Motor neuron (in vitro differentiated cells): Measurements from ENCODE around the gene SNRNP48. TPM values are rescaled to one million over a fixed set of nuclear protein-coding genes. Genes with fewer than 3 reads are reported as not detected.

Experiments
- ATAC-seq, 8 experiments: fragments of 200-7000 bp; cut with Tn5 transposase; replicated peaks in 6 of 8; 2 replicates each; pipeline ENCODE4 v1.8.0; 2021; ENCODE audit warnings: mild to moderate bottlenecking in 8 of 8, moderate library complexity in 8 of 8
- H3K27ac ChIP-seq, 2 donors: fragments of 250-450 bp; sonication (Bioruptor Pico); 2 replicates each; pipeline ENCODE4 v1.9.0; 2021; ENCODE audit warnings: antibody characterized with exemption in 2 of 2, mild to moderate bottlenecking in 2 of 2, moderate library complexity in 1 of 2
- H3K4me1 ChIP-seq, 2 donors: fragments of 250-450 bp; sonication (Bioruptor Pico); replicated peaks in 1 of 2; 2 replicates each; pipeline ENCODE4 v1.6.1; 2021; ENCODE audit warnings: antibody characterized with exemption in 2 of 2, mild to moderate bottlenecking in 2 of 2, moderate library complexity in 1 of 2
- H3K4me3 ChIP-seq, 5 donors: fragments of 250-450 bp; sonication (Bioruptor Pico); 2 replicates each; pipeline ENCODE4 v1.9.0; 2021; ENCODE audit warnings: antibody characterized with exemption in 5 of 5, mild to moderate bottlenecking in 5 of 5, moderate library complexity in 4 of 5
- WGBS, 10 experiments: fragments of 450-650 bp; shearing (Covaris generic); methylation state at CpG; one replicate each; pipeline ENCODE4 v1.0.0; 2022; 5-methylcytosine and 5-hydroxymethylcytosine counted together
- in situ Hi-C, 9 experiments: fragments of 400-800 bp; cut with MboI; loops; one replicate each; pipeline ENCODE4 v1.15.0; 2021; ENCODE audit warnings: low sequenced_read_pairs in 9 of 9, low pct_unique_long_range_greater_than_20kb in 2 of 9; ENCODE audit not compliant: unreplicated experiment in 9 of 9
- total RNA-seq, 8 experiments: library from RNA; unstranded; fragments of 300-600 nt; gene quantifications; 2 replicates each; pipeline versions ENCODE4 v1.2.3 to v1.2.4, GENCODE V29; 2022

Gene SNRNP48
- total RNA-seq, 8 experiments from 2014 or later: 8.5 to 16.3 (median 9.5) TPM

DNA sequence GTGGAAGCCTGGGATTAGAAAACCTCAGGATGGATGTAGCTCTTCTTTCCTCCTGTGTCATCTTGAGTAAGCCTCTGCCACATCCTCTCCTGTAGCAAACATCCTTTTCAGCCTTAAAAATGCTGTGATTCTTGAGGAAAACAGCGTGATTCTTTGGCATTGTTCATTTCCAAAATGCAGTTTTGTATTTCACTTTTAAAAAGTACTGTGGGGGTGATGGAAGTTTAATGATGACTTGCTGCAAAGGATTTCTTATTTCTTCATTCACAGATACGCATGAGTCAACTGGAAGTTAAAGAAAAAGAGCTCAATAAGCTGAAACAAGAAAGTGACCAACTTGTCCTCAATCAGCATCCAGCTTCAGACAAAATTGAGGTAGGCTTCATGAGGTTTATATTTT, 23.9 kb upstream of the SNRNP48 start:
- in situ Hi-C loops: no loop called here
- WGBS, 10 experiments: 22 to 100% (median 98%) methylated on average over 1 to 2 of the region's 2 CpGs
- ATAC-seq: no peak
- Histone ChIP-seq H3K4me1 (no peaks in the 10 kb centered on the region), H3K4me3 (no peak overlapping the region), H3K27ac (no peak overlapping the region)

DNA sequence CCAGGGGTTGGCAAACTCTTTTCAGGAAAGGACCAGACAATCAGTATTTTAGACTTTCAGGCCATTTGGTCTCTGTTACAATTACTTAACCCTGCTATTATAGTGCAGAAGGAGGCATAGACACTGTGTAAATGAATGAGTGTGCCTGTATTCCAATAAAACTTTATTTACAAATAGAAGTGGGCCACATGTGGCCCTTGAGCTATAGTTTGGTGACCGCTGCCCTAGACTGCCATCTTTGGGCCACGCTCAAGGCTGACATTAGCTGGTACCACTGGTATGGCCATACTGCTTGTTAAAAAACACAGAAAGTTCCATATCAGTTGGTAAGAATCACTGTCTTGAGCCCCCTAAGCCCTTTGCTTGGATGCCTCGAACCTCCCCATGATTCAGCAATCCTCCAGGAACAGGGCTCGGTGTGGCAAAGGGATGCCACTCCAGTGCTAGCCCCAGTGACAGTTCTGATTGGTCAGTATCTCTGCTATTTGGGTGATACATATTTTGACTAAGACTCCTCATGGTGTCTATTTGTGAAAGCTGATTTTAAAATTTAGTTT, 23.3 kb upstream of the SNRNP48 start:
- no peak for ATAC-seq

DNA sequence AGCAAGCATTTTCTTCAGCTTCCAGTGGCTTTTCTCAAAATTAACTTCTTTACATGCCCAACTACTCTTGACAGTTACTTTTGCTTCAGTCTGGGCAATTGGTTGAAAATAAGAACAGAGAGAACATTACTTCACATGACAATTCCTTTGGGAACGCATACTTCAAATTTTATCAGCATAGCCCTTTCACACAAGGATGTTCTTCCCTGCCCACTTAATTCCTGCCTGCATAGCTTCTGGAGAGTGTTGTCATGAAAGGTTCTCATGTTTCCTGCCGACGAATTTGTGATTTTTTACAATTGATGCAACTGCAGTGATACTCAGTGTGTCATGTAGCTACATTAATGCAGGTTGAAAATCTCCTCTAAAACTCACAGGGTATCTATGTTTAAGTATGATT, 22.0 kb upstream of the SNRNP48 start:
- in situ Hi-C loops: no loop called here
- no peaks in the 10 kb centered on the region for H3K4me1 ChIP-seq
- no peak for ATAC-seq
- H3K27ac ChIP-seq: no peak overlapping the region
- H3K4me3 ChIP-seq: no peak overlapping the region
- WGBS, 10 experiments: 8 to 95% (median 79%) methylated on average over 1 to 3 of the region's 3 CpGs; no CpG with 5 or more reads in 3 of the 10 experiments

More for the DNA sequence above, 23.3 kb upstream of the SNRNP48 start:
- no peak overlapping the region for H3K27ac ChIP-seq
- in situ Hi-C loops: no loop called here
- no peak overlapping the region for H3K4me3 ChIP-seq
- H3K4me1 ChIP-seq: no peaks in the 10 kb centered on the region
- WGBS, 10 experiments: 80 to 100% (median 100%) methylated on average over 1 to 4 of the region's 4 CpGs; no CpG with 5 or more reads in 3 of the 10 experiments

DNA sequence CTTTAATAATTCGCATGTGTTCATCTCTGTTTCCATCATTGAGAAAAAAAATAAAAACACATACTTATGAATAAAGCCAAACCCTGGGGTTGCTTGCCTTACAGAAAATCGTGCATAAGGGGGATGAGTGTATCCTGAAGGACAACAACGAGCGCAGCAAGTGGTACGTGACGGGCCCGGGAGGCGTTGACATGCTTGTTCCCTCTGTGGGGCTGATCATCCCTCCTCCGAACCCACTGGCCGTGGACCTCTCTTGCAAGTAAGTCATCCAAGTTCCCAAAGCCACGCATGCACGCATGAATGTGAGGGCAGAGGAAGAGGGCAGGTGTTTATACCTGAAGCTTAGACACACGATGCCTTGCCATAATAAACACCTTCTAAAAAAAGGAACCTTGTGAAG, 20.9 kb upstream of the SNRNP48 start:
- ATAC-seq: no peak
- Histone ChIP-seq H3K4me1 (no peaks in the 10 kb centered on the region), H3K4me3 (no peak overlapping the region), H3K27ac (no peak overlapping the region)
- in situ Hi-C loops: no loop called here
- 49 to 100% (median 85%) methylated on average over 1 to 13 of the region's 13 CpGs for WGBS, 10 experiments

- H3K27ac ChIP-seq: no peak overlapping the region
- no peak for ATAC-seq
- WGBS, 10 experiments: 65 to 100% (median 95%) methylated on average over 1 to 9 of the region's 9 CpGs; no CpG with 5 or more reads in 1 of the 10 experiments
- H3K4me1 ChIP-seq: no peaks in the 10 kb centered on the region
- in situ Hi-C loops: no loop called here
- no peak overlapping the region for H3K4me3 ChIP-seq
Measured at GRCh38 chr6:7572213-7572943, 17.6 kb upstream of the SNRNP48 start.

DNA sequence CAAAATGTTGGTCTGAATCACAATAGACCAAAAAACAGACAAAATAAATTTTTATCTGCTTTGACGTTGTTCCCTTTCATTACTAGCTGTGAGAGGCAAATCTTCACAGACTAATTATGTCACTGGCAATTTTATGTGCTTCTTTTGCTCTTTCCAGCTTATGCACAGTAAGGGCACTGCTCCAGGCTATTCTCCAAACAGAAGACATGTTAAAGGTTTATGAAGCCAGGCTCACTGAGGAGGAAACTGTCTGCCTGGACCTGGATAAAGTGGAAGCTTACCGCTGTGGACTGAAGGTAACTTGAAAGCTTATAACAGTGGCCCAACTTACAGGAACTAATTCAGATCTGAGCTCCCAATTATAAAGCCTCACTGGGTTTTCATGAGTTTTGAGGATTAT, 15.5 kb upstream of the SNRNP48 start:
- no peak overlapping the region for H3K4me3 ChIP-seq
- 50 to 100% (median 90%) methylated on average over 1 to 2 of the region's 2 CpGs; no CpG with 5 or more reads in 1 of the 10 experiments for WGBS, 10 experiments
- in situ Hi-C loops: no loop called here
- H3K4me1 ChIP-seq: no peaks in the 10 kb centered on the region
- ATAC-seq: peak in 2 of 8 experiments; percentile 20 to 44
- H3K27ac ChIP-seq: no peak overlapping the region

- Histone ChIP-seq H3K4me3 (no peak overlapping the region), H3K4me1 (no peaks in the 10 kb centered on the region), H3K27ac (no peak overlapping the region)
- 0 to 80% (median 10%) methylated on average over 1 to 2 of the region's 2 CpGs for WGBS, 10 experiments
- no peak for ATAC-seq
- in situ Hi-C loops: loop anchor here in 1 of 9 experiments (25.0 kb wide), 2 partner anchors 166 to 291 kb away; no protein-coding TSS in a partner anchor
Measured at GRCh38 chr6:7578516-7578915, 11.5 kb upstream of the SNRNP48 start.

- in situ Hi-C loops: loop anchor here in 1 of 9 experiments (25.0 kb wide), 2 partner anchors 167 to 292 kb away; no protein-coding TSS in a partner anchor
- Histone ChIP-seq H3K4me3 (no peak overlapping the region), H3K27ac (no peak overlapping the region), H3K4me1 (no peaks in the 10 kb centered on the region)
- ATAC-seq: peak in 3 of 8 experiments; percentile 51 to 65 (median 55)
- WGBS, 10 experiments: 17 to 100% (median 94%) methylated on average over 1 to 2 of the region's 2 CpGs; no CpG with 5 or more reads in 2 of the 10 experiments
Measured at GRCh38 chr6:7578931-7579330, 11.1 kb upstream of the SNRNP48 start.

- H3K4me3 ChIP-seq: no peak overlapping the region
- ATAC-seq: no peak
- 69 to 100% (median 91%) methylated on average over 4 to 9 of the region's 9 CpGs for WGBS, 10 experiments
- H3K27ac ChIP-seq: no peak overlapping the region
- in situ Hi-C loops: loop anchor here in 1 of 9 experiments (25.0 kb wide), 2 partner anchors 168 to 293 kb away; no protein-coding TSS in a partner anchor
- no peaks in the 10 kb centered on the region for H3K4me1 ChIP-seq
Measured at GRCh38 chr6:7579851-7580250, 10.1 kb upstream of the SNRNP48 start.

GRCh38 chr6:7580537-7580926, 9.5 kb upstream of the SNRNP48 start:
- Histone ChIP-seq H3K4me1 (no peaks in the 10 kb centered on the region), H3K27ac (no peak overlapping the region), H3K4me3 (no peak overlapping the region)
- ATAC-seq: no peak
- in situ Hi-C loops: loop anchor here in 1 of 9 experiments (25.0 kb wide), 2 partner anchors 168 to 293 kb away; no protein-coding TSS in a partner anchor
- WGBS, 10 experiments: 83 to 100% (median 93%) methylated on average over 6 to 13 of the region's 13 CpGs

GRCh38 chr6:7580927-7581618, 8.9 kb upstream of the SNRNP48 start:
- Histone ChIP-seq H3K27ac (no peak overlapping the region), H3K4me1 (no peaks in the 10 kb centered on the region), H3K4me3 (no peak overlapping the region)
- ATAC-seq: no peak
- in situ Hi-C loops: loop anchor here in 1 of 9 experiments (25.0 kb wide), 2 partner anchors 169 to 294 kb away; no protein-coding TSS in a partner anchor
- 63 to 98% (median 82%) methylated on average over 4 to 14 of the region's 14 CpGs for WGBS, 10 experiments

- Histone ChIP-seq H3K27ac (no peak overlapping the region), H3K4me3 (no peak overlapping the region), H3K4me1 (peaks cover 0 to 3% of the 10 kb centered on the region in 2 donors)
- in situ Hi-C loops: loop anchor here in 1 of 9 experiments (25.0 kb wide), 2 partner anchors 173 to 298 kb away; no protein-coding TSS in a partner anchor
- 79 to 100% (median 96%) methylated on average over 1 to 21 of the region's 28 CpGs; no CpG with 5 or more reads in 2 of the 10 experiments for WGBS, 10 experiments
- ATAC-seq: no peak
Measured at GRCh38 chr6:7585287-7585930, 4.6 kb upstream of the SNRNP48 start.
